CD4-positive, alpha-beta T cell treated with Interleukin-21 for 1 hour (primary cell): Measurements from ENCODE around the gene OPN1SW.

Source experiments
- DNase-seq: peaks from one replicate; pipeline ENCODE4 v3.0.0-alpha.2; 2020

Gene OPN1SW

DNA sequence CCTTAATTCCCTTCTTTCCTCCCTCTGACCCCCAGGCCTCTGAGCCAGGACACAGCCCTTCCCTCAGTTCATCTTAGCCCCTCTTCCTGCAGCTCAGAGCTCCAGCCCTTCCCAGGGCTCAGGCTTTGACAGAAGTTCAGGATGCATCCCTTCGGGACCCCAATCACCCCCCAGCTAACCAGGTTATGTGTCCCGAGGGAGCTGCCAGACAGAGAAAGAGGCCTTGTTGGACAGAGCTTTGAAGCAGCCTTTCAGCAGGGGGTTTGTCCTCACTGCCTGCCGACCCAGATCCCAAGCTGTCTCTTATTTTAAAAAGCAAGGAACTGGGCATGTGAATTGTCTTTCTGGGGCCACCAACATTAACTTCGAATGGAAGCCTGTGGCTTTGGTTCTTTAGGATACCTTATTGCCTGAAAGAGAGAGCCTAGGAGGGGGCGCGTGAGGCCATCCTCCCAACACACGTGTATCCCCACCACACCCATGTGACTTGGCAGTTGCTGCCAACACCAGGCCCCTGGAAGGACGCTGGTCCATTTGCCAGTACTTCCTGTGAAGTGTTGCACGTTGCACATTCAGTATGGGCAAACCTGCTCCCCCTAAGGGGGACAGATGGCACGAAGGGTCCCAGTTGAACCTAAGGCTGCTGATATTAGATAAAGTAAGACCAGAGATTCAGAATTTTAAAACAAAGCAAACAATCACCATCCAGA, 17.0 kb upstream of the OPN1SW start:
- no peak for DNase-seq

DNA sequence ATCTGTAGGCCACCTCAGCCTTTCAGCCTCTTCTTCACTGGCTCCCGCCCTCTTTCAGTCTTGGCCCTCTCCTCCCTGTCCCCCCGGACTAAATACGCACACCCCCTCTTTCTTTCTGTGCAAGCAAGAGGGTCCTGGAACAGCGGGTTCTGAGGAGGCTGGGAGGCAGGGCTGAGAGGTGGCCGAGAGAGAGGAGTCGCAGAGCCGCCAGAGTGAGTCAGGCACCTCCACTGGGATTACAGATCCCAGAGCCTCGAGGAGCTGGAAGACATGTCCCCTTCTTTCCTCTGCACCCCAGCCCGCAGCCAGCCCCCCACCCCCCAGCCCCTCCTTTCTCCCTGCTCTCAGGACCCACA, 16.4 kb upstream of the OPN1SW start:
- no peak for DNase-seq

DNA sequence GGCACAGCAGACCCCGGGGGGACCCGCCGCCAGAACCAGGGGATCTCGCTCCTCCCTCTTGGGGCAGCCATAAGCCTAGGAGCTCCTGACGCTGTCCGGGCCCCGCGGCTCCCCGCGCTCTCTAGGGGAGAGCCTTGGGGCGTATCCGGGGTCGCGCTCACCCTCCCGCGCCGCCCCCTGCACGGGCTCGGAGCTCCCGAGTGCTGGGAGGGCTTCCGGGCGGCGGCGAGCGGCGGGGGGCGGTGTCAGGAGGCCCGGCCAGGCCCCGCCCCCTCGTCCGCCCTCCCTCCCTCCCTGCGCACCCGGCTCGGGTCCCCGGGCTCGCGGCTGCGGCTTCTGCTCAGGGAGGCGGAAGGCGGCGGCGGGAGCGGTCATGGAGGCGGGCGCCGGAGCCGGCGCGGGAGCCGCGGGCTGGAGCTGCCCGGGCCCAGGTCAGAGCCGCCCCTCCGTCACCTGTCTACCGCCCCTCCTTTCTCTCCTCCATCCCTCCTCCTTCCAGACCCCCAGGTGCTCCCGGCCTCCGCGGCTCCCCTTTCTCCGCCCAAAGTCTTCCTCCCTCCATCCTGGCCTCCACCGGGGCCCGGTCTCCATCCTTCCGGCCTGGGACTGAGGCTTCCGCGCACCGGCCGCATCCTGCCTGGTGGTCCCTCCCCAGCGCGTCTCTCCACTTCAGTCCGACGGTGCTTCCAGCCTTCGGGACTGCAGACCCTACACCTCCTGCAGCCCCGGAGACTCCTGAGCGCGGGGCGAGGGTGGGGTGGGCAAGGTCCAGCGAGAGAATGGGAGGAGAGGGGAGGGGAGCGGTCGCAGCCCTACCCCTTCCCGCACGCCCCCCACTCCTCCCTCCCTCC, 15.8 kb upstream of the OPN1SW start, which contains the start of gene CCDC136:
CCDC136 (plus strand) TSS at position 848 of the 851 bp plus-strand sequence. CDS start 444 bp downstream, outside the sequence.
- peak; percentile 83 for DNase-seq

DNA sequence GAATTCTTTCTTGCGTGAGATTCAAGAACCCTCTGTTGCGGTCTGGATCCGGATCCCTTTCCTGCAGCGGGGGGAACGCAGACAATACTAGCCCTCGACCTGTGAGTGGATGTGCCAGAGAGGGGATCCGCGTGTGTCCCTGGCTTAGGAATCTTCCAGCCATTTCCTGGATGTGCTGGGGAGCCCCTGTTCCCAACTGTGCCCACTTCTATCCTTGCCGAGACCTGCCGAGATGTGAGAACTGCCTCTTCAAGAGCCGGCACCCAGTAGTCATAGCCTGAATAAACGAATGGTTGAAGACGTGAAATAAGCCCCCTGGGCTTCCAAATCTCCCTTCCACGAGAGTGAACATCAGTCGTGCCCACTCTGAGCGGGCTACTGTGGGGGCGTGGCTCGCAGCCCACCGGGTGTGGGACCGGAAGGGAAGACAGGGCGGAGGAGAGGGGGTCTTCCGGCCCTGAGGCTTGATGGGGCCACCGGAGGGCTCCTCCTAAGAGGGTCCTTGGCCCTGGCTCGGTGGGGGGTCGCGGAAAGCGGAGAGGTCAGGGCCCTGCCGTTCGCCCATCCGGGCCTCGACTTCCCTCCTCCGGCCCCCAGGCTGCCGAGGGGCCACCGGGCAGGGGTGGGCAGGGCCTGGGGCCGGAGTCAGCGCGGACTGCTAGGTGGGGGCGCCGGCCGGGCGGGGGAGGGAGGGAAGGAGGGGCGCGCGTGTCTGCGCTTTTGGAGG, 14.9 kb upstream of the OPN1SW start:
- DNase-seq, result peak; percentile 12

DNA sequence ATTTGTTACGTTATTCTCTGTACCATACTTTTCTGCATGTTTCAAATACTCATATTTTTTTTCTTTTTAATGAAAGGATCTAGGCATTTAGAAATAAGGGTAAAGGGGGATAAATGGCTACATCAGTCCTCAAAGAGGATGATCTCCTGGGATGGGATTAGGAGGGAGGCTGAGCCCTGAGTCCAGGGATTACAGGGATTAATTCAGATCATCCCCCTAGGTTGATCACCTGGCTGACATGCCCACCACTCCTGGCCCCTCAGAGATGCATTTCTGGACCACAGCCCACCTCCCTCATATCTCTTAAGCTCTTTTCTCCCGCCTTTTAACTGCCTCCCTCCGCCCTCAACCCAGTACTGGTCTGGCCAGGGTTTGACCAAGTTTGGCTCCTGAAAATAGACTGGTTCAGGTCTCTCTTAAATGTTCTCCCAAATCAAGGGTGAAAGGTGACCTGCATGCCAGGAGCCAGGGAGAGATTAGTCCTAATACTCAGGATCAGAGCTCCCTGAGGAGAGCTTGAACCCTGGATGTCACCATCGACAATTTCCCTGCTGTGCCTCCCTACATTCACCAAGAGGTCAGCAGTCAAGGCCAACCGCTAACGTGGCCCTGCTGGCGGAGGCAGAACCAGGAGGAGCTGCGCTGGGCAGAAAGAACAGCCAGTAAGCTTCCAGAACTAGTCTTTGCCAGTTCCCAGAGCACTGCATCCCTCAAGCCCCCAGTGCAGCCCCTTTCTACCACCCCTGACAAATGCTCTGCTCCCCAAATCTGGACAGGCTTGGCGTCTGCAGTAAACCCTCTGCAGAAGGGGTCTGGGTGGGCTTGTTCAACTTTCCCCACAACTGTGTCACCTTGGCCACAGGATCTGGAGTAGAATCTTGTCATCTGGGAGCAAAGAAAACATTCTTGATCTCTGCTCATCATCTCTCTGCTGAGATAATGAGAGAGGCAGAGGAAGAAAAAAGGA, 13.1 kb upstream of the OPN1SW start:
- DNase-seq, result no peak

DNA sequence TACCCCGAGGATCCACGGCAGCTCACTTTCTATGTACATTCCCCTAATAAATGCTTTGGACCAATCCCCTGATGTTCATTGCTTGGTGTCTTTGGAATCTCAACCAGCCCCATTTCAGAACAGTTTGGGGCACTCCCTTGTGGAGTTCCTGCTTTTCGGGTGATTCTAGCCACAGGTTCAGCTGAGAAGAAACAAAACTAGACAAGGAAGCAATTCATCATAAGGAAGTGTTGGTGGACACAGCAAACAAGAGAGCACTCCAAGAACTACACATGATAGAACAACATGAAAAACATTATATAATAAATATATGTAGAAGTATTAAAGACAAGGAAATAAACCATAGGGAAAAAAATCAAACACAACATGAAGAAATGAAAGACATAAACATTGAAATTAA, 10.1 kb upstream of the OPN1SW start:
- no peak for DNase-seq

DNA sequence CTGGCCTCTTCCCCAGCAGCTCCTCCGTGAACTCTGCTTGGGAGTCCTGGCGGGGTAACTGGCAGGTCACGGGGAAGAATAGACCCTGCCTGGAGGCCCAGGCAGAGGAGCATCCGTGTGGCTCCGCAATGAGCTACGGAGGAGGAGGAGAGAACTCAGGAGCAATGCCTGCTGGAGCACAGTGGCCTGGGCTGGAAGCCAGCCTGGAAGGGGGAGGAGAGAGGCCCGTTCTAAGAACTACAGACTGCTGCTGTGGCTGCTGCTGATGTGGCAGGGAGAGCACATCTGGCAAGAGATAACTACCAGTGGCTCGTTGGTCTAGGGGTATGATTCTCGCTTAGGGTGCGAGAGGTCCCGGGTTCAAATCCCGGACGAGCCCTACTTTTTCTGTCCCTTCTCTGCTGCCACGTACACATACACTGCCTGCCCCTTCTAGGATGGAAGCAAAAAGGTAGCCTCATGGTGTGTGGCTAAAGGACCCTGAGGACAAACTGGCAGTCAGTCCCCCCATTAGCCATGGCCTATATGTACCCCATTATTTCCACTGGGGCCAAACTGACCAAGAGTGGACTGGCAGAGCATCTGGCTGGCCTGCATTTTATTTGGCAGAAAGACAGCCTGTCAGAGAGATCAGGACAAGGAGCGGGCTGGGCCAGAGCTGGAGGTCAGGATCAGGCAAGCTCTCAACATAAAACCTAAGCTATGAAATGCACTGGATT, 7.7 kb upstream of the OPN1SW start:
- no peak for DNase-seq

DNA sequence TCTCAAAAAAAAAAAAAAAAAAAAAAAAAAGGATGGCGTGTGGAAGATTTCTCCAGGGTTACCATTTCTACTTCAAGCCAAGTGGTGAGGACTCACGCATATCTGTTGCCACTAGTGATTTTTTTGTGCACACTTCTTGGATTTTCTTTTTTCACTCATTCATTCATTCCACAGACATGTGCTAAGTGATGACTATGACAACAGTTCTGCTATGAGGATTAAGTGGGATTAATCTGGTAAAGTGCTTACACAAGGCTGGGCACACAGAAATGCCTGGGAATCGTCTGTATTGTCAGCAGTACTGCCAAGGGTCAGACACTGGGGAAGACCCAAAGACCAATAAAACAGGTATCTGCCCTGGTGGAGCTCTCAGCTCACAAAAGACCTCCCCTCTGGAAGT, 6.3 kb upstream of the OPN1SW start:
- no peak for DNase-seq

DNA sequence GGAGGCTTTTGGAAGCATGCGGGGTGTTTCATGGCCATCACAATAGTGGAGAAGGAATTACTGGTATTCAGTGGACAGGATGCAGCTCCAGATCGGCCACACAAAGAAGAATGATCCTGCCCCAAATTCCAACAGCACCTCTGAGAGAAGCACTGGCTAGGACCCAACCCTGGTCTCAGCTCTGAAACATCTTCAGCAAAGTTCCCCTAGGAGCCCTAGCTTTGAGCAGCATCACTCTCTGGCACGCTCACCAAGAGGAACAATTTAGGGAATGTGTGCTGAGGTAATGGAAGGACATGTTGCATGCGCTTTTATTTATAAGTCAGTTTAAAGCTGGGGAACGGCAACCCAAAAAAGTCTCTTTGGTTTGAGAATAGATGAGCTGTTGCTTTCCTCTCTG, 5.5 kb upstream of the OPN1SW start:
- no peak for DNase-seq

DNA sequence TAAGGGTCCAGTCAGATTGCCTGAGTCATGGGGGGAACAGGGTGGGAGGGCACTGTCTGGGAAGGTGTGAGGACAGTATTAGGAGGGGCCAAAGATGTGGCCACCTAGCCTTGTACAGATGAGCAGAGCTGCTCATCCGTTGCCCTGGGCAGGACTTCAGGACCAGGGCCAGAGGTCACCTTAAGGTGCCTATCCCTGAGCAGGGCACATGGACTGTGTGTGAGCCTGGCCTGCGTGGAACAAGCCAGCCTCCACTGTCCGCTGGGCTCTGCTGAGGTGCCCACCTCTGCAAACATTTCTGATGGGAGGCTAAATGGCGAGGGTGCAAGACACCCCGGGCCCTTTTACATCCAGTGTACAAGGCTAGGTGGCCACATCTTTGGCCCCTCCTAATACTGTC, 3.4 kb upstream of the OPN1SW start:
- no peak for DNase-seq

DNA sequence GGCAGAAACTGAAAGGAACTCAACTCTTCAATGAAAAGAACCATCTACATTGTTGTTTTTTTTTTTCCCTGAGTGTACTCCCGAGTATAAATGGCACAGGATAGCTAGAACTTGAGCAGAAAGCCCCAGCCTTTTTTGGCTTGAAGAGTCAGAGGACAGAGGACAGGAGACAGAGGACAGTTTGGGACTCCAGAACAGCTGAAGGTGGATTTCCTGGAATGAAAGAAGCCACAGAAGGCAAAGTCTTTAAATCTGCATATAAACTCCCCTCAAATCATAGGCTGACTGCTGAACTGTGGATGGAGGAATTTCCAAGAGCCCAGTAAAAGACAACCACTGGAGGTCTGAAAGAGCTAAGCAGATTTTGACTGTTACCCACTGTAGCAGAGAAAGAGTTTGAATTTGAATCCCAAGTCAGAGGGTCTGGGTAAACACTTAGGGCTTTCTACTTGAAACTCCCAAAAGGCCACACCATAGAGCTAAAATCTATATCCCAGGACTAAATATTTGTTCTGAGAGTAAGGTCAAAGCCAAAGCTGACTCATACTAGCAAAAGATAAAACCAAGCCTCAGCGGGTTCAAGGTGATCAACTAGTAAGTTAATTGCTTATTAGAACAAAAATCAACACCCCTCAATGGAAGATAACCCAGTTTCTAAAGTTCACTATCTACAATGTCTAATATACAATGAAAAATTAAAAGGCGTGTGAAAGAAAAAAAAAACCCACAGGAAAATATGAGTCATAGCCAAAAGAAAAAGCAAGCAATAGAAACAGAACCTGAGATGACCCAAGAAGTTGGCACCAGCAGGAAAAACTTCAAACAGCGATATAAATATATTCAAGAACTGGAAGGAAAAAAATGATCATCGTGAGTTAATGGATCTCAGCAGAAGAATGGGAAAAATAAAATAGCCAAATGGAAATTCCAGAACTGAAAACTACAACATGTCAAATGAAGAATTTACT, 1.8 kb upstream of the OPN1SW start:
- no peak for DNase-seq

DNA sequence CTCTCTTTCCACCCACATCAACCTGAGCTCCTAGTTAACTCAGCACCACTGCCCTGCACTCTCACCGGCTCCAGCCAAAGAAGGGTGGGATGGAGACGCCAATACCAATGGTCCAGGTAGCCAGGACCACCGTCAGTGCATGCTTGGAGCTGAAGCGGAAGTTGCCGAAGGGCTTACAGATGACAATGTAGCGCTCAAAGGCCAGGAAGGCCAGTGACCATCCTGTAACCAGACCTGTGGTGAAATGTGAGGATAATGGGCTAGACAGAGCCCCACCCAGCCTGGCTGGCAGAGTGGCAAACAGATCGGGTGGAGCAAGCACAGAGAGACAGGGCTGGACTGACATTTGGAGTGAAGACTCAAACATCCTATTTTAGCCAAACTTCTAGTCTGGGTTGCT, 673 bp downstream of the OPN1SW start:
- DNase-seq, result no peak

DNA sequence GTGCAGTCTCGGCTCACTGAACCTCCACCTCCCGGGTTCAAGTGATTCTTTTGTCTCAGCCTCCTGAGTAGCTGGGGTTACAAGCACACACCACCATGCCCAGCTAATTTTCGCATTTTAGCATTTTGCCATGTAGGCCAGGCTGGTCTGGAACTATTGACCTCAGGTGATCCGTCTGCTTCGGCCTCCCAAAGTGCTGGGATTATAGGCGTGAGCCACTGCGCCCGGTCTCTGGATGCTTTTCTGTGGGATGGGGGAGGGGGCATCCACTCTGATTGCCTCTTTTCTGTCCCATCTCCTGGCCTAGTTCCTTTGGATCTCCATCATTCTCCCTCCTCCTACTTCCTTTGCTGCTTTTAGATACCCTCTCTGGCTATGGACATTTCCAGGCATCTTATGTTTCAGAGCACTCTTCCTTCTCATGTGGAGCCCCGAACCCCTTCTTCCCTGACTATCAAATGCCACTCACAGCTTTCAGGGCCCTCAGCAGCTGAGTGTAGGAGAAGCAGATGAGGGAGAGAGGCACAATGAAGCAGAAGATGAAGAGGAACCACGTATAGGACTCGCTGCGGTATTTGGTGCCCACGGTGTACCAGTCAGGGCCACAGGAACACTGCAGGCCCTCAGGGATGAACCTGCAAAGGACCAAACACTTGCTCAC, 1.4 kb downstream of the OPN1SW start:
- DNase-seq, result no peak

DNA sequence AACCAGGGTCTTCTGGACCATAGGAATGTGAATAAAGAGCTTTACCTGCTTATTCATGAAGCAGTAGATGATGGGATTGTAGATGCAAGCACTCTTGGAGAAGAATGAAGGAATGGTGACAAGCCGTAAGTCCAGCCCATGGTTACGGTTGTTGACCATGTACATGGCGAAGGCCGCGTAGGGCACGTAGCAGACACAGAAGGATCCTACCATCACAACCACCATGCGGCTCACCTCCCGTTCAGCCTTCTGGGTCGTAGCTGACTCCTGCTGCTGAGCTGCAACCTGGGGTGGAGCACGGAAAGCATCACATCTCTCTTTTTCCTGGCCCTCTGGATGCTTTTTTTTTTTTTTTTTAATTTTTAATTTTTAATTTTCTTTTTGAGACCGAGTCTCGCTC, 2.0 kb downstream of the OPN1SW start:
- DNase-seq, result no peak

DNA sequence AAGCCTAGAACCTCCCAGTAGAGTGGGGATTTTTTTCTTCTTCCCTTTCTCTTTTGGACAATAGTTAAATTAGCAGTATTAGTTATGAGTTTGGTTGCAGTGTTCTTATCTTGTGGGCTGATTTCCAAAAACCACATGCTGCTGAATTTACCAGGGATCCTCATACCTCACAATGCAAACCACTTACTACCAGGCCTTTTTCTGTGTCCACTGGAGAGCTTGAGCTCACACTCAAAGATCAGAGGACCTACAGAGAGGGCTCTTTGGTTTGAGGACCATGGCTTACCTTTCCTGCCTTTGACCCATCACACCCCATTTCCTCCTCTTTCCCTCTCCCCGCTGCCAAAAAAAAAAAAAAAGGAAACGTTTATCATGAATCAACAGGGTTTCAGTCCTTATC, 5.4 kb downstream of the OPN1SW start:
- no peak for DNase-seq

DNA sequence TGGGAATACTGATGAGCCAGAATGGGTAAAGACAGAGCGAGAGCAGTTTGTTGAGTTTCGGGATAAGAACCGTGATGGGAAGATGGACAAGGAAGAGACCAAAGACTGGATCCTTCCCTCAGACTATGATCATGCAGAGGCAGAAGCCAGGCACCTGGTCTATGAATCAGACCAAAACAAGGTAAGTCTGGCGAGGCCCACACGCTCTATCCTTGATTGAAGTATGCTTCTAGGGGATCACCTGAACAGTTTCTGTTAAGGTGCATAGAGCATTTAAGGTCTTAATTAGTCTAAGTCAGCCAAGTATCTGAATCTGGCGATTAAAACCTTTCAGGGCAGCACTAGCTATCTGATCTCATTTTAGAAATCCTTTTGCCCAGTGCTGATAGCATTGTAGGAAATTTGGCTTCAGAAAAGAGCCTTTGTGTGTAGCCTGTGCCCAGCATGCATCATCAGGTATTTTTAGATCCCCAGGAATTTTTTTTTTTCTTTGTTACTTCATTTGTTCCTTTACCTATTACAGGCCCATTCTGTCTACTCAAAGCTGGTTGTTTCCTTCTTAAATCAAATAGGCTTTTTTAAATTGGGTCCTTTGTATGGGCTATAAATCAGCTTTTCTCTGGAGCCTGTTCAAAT, 8.0 kb downstream of the OPN1SW start:
- DNase-seq, result no peak

DNA sequence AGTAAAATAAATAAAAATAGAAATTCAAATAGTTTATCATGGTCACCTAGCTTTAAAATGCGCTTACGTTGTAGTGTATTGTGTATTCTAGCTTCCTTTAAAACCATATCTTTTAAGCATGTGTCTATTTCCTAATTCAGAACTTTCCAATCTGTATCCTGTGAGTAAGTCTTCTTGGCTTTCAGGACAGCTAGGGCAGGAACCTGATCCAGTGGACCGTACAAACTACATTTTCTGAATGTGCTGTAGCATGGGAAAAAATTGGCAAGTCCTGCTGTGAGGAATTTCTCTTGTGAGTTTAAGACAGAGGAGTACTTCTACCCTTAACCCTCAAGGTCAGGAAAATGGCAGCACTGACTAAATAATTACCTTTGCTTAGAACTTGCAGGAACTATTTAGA, 12.1 kb downstream of the OPN1SW start:
- DNase-seq, result no peak

DNA sequence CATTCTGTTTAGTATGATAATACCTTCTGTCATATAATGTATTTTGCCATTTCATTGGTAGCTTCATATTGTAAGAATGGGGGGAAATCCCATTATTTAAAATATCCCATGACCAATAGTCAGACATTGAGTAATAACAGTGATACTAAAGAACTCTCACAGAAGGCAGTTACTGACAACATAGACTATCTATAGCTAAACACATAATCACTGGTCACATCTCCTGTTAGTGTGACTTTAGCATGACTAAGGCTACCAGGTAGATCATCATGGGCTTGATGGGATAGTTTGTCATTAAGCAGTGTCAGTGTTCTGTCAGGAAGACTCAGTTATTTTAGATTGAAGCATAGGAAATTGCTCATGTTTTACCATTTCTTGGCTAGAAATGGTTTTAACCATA, 16.4 kb downstream of the OPN1SW start:
- DNase-seq, result no peak

DNA sequence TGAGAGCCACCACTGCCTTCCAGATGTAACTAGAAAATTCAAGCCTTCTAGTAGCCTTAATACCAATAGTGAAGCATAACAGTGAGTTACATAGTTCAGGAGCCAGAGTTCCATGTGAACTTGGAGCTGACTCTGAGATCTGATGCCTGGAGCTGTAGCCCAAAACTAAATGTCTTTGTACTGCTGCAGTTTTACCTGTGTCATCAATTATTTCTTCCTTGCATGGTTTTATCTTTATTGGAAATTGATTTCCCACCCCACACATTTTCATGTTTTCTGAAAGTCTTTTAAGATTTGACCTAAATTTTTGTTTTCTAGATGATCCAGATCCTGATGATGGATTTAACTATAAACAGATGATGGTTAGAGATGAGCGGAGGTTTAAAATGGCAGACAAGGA, 17.0 kb downstream of the OPN1SW start:
- no peak for DNase-seq

DNA sequence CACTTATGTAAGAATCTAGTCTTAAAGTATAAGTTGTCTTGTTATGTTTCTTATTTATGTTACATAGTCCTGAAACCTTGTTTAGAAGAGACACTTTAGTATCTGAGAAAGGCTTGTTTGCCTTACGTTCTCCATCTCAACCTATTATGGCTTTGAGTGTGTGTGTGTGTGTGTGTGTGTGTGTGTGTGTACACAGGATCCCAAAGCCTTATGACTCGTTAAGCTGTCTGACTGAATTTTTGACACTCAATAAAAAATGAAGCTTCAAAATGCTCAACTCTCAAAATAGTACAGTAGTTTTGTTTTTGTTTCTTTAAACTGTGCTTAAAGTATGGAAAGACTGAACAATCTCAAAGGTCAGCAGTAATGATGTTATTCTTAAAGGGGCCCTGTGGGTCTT, 18.4 kb downstream of the OPN1SW start:
- no peak for DNase-seq
